ENCODE data around the gene TTC13. TPM values are rescaled to one million over a fixed set of nuclear protein-coding genes. Genes with fewer than 3 reads are reported as not detected.
A peak's percentile ranks its signal among the peaks of the same experiment; 100 is the strongest.
"Not testable (repeated sequence)": the region's sequence is repeated elsewhere in the genome, so short reads cannot be mapped to it uniquely, and the experiment has no call there.

Gene TTC13
- 10 to 100 TPM; 21.5 to 24.8 TPM for total RNA-seq
- 13.1 TPM for polyA plus RNA-seq

GRCh38 chr1:230978491-230979388, at the start of gene TTC13, which contains the start of gene ARV1:
Gene TTC13, minus strand, starts transcription at chr1:230978861. Its CDS starts 31 bp downstream, at chr1:230978830.
Gene ARV1, plus strand, starts transcription at chr1:230979094. Its CDS starts 12 bp downstream, at chr1:230979106.
- H3K27me3 Mint-ChIP-seq = no peaks in the 10 kb centered on the region
- CTCF ChIA-PET = interaction anchor here (0.6 to 1.8 kb wide), 12 partner anchors 9 to 336 kb away, joined by 3 to 9 read pairs (median 4); no protein-coding TSS in a partner anchor
- DNase-seq = peak; percentile 94 to 97 (median 95)

GRCh38 chr1:231027971-231028370, 49.3 kb upstream of the TTC13 start:
- Histone ChIP-seq H3K36me3 (ENCODE audit: insufficient read depth, low read length) (no peaks in the 10 kb centered on the region), H3K27me3 (ENCODE audit: insufficient read depth, low read length, poor library complexity, severe bottlenecking) (no peaks in the 10 kb centered on the region), H3K4me1 (ENCODE audit: insufficient read depth, low read length) (no peaks in the 10 kb centered on the region), H3K27ac (ENCODE audit: low read depth, low read length) (no peak overlapping the region), H3K4me3 (ENCODE audit: low read length) (no peak overlapping the region), H3K9me3 (ENCODE audit: low read length) (no peaks in the 10 kb centered on the region)
- Mint-ChIP-seq H3K4me1 (peaks cover 0 to 2% (median 0%) of the 10 kb centered on the region in 3 donors), H3K36me3 (peaks cover 0 to 1% (median 0%) of the 10 kb centered on the region in 3 donors), H3K27ac (peak overlapping the region in 1 of 8 donors; percentile 84), H3K4me3 (no peak overlapping the region), H3K27me3 (no peaks in the 10 kb centered on the region), H3K9me3 (no peaks in the 10 kb centered on the region)
- no peak for DNase-seq
- CTCF ChIA-PET = no interaction called here
- POLR2A ChIA-PET = no interaction called here

More at GRCh38 chr1:230978491-230979388, at the start of gene TTC13, which contains the start of gene ARV1:
- Mint-ChIP-seq H3K4me3 (peak within 1 kb of the TSS; percentile 93 to 100 (median 96)), H3K9me3 (no peaks in the 10 kb centered on the region), H3K27ac (peak within 1 kb of the TSS; percentile 90 to 100 (median 98)), H3K4me1 (peaks cover 42 to 56% (median 51%) of the 10 kb centered on the region in 3 donors), H3K36me3 (peaks cover 0 to 26% (median 3%) of the 10 kb centered on the region in 3 donors)
- POLR2A ChIA-PET = interaction anchor here (2.2 kb wide), 1 partner anchor 61 kb away, joined by 9 read pairs; the partner anchor contains the start of gene FAM89A
- no peaks in the 10 kb centered on the region for H3K27me3 ChIP-seq (ENCODE audit: insufficient read depth, low read length, poor library complexity, severe bottlenecking)
- H3K27ac ChIP-seq (ENCODE audit: low read depth, low read length) = peak within 1 kb of the TSS; percentile 75
- H3K4me3 ChIP-seq (ENCODE audit: low read length) = peak within 1 kb of the TSS; percentile 83
- peaks cover 43% of the 10 kb centered on the region for H3K4me1 ChIP-seq (ENCODE audit: insufficient read depth, low read length)
- no peaks in the 10 kb centered on the region for H3K9me3 ChIP-seq (ENCODE audit: low read length)
- H3K36me3 ChIP-seq (ENCODE audit: insufficient read depth, low read length) = peaks cover 9% of the 10 kb centered on the region

GRCh38 chr1:231027136-231027925, 48.7 kb upstream of the TTC13 start:
- Histone ChIP-seq H3K9me3 (ENCODE audit: low read length) (no peaks in the 10 kb centered on the region), H3K27ac (ENCODE audit: low read depth, low read length) (no peak overlapping the region), H3K27me3 (ENCODE audit: insufficient read depth, low read length, poor library complexity, severe bottlenecking) (no peaks in the 10 kb centered on the region), H3K4me3 (ENCODE audit: low read length) (no peak overlapping the region), H3K36me3 (ENCODE audit: insufficient read depth, low read length) (no peaks in the 10 kb centered on the region), H3K4me1 (ENCODE audit: insufficient read depth, low read length) (no peaks in the 10 kb centered on the region)
- no peaks in the 10 kb centered on the region for H3K9me3 Mint-ChIP-seq
- peaks cover 0 to 1% (median 0%) of the 10 kb centered on the region in 3 donors for H3K36me3 Mint-ChIP-seq
- no peaks in the 10 kb centered on the region for H3K27me3 Mint-ChIP-seq
- ChIA-PET CTCF (no interaction called here), POLR2A (no interaction called here)
- no peak overlapping the region for H3K4me3 Mint-ChIP-seq
- no peak for DNase-seq
- H3K4me1 Mint-ChIP-seq = peaks cover 0 to 2% (median 0%) of the 10 kb centered on the region in 3 donors
- H3K27ac Mint-ChIP-seq = peak overlapping the region in 2 of 8 donors; percentile 61 to 84

GRCh38 chr1:231026576-231026975, 47.9 kb upstream of the TTC13 start:
- H3K27ac ChIP-seq (ENCODE audit: low read depth, low read length) = no peak overlapping the region
- ChIA-PET POLR2A (no interaction called here), CTCF (no interaction called here)
- DNase-seq = no peak
- H3K27me3 ChIP-seq (ENCODE audit: insufficient read depth, low read length, poor library complexity, severe bottlenecking) = no peaks in the 10 kb centered on the region
- H3K4me3 ChIP-seq (ENCODE audit: low read length) = no peak overlapping the region
- Mint-ChIP-seq H3K4me3 (no peak overlapping the region), H3K4me1 (peaks cover 0 to 2% (median 0%) of the 10 kb centered on the region in 3 donors), H3K27me3 (no peaks in the 10 kb centered on the region), H3K36me3 (peaks cover 0 to 1% (median 0%) of the 10 kb centered on the region in 3 donors), H3K27ac (peak overlapping the region in 1 of 8 donors; percentile 74), H3K9me3 (no peaks in the 10 kb centered on the region)
- no peaks in the 10 kb centered on the region for H3K4me1 ChIP-seq (ENCODE audit: insufficient read depth, low read length)
- no peaks in the 10 kb centered on the region for H3K36me3 ChIP-seq (ENCODE audit: insufficient read depth, low read length)
- H3K9me3 ChIP-seq (ENCODE audit: low read length) = no peaks in the 10 kb centered on the region

GRCh38 chr1:231023150-231023549, 44.5 kb upstream of the TTC13 start:
- H3K9me3 Mint-ChIP-seq = no peaks in the 10 kb centered on the region
- Histone ChIP-seq H3K4me3 (ENCODE audit: low read length) (no peak overlapping the region), H3K36me3 (ENCODE audit: insufficient read depth, low read length) (no peaks in the 10 kb centered on the region), H3K4me1 (ENCODE audit: insufficient read depth, low read length) (no peaks in the 10 kb centered on the region), H3K27ac (ENCODE audit: low read depth, low read length) (no peak overlapping the region), H3K9me3 (ENCODE audit: low read length) (no peaks in the 10 kb centered on the region), H3K27me3 (ENCODE audit: insufficient read depth, low read length, poor library complexity, severe bottlenecking) (no peaks in the 10 kb centered on the region)
- no peak overlapping the region for H3K4me3 Mint-ChIP-seq
- H3K4me1 Mint-ChIP-seq = peaks cover 0 to 6% (median 3%) of the 10 kb centered on the region in 3 donors
- peak overlapping the region in 1 of 8 donors; percentile 78 for H3K27ac Mint-ChIP-seq
- ChIA-PET POLR2A (no interaction called here), CTCF (no interaction called here)
- peaks cover 0 to 8% (median 2%) of the 10 kb centered on the region in 3 donors for H3K36me3 Mint-ChIP-seq
- no peaks in the 10 kb centered on the region for H3K27me3 Mint-ChIP-seq
- no peak for DNase-seq

GRCh38 chr1:231022543-231022942, 43.9 kb upstream of the TTC13 start:
- POLR2A ChIA-PET; H3K27me3 Mint-ChIP-seq; DNase-seq; CTCF ChIA-PET; H3K27ac Mint-ChIP-seq; H3K27me3 ChIP-seq (ENCODE audit: insufficient read depth, low read length, poor library complexity, severe bottlenecking); H3K27ac ChIP-seq (ENCODE audit: low read depth, low read length); H3K4me1 Mint-ChIP-seq; H3K36me3 Mint-ChIP-seq; H3K4me3 ChIP-seq (ENCODE audit: low read length); H3K9me3 ChIP-seq (ENCODE audit: low read length); H3K4me3 Mint-ChIP-seq; H3K4me1 ChIP-seq (ENCODE audit: insufficient read depth, low read length); H3K9me3 Mint-ChIP-seq; H3K36me3 ChIP-seq (ENCODE audit: insufficient read depth, low read length): not testable (repeated sequence)

GRCh38 chr1:231021540-231022031, 42.9 kb upstream of the TTC13 start:
- Mint-ChIP-seq H3K36me3 (peaks cover 0 to 9% (median 2%) of the 10 kb centered on the region in 3 donors), H3K4me3 (no peak overlapping the region), H3K27me3 (no peaks in the 10 kb centered on the region), H3K9me3 (no peaks in the 10 kb centered on the region), H3K4me1 (peaks cover 0 to 6% (median 3%) of the 10 kb centered on the region in 3 donors), H3K27ac (peak overlapping the region in 1 of 8 donors; percentile 54)
- H3K36me3 ChIP-seq (ENCODE audit: insufficient read depth, low read length) = no peaks in the 10 kb centered on the region
- H3K4me1 ChIP-seq (ENCODE audit: insufficient read depth, low read length) = no peaks in the 10 kb centered on the region
- ChIA-PET POLR2A (no interaction called here), CTCF (no interaction called here)
- DNase-seq = no peak
- H3K4me3 ChIP-seq (ENCODE audit: low read length) = no peak overlapping the region
- no peaks in the 10 kb centered on the region for H3K9me3 ChIP-seq (ENCODE audit: low read length)
- H3K27me3 ChIP-seq (ENCODE audit: insufficient read depth, low read length, poor library complexity, severe bottlenecking) = no peaks in the 10 kb centered on the region
- no peak overlapping the region for H3K27ac ChIP-seq (ENCODE audit: low read depth, low read length)

All from CD8-positive, alpha-beta memory T cell (primary cell).